Tibial nerve (tissue), 3 donors: Measurements from ENCODE around the gene ANKRD9.

Source experiments
- POLR2A ChIP-seq, 2 donors: fragments of 450-650 bp; IDR thresholded peaks; one replicate each; pipeline ENCODE4 v1.6.1; 2017; ENCODE audit warnings: antibody characterized with exemption in 2 of 2, mild to moderate bottlenecking in 2 of 2, moderate library complexity in 2 of 2
- TF ChIP-seq, protein P1 (sequence below), 5 experiments: fragments of 200-600 bp in 3 of 5; fragments of 450-650 bp in 2 of 5; sonication (generic) in 3 of 5; IDR thresholded peaks; one replicate each; pipeline ENCODE4 v1.5.1; 2016 to 2019; ENCODE audit warnings: antibody characterized with exemption in 5 of 5, mild to moderate bottlenecking in 3 of 5, moderate library complexity in 2 of 5

- TF ChIP-seq, protein P1, sequence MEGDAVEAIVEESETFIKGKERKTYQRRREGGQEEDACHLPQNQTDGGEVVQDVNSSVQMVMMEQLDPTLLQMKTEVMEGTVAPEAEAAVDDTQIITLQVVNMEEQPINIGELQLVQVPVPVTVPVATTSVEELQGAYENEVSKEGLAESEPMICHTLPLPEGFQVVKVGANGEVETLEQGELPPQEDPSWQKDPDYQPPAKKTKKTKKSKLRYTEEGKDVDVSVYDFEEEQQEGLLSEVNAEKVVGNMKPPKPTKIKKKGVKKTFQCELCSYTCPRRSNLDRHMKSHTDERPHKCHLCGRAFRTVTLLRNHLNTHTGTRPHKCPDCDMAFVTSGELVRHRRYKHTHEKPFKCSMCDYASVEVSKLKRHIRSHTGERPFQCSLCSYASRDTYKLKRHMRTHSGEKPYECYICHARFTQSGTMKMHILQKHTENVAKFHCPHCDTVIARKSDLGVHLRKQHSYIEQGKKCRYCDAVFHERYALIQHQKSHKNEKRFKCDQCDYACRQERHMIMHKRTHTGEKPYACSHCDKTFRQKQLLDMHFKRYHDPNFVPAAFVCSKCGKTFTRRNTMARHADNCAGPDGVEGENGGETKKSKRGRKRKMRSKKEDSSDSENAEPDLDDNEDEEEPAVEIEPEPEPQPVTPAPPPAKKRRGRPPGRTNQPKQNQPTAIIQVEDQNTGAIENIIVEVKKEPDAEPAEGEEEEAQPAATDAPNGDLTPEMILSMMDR (IDR thresholded peaks at IDR 0.05), result no peak
- no peak for TF ChIP-seq POLR2A (IDR thresholded peaks at IDR 0.05)
Observed at GRCh38 chr14:102539544-102540314, 30.2 kb upstream of the ANKRD9 start.
